Muscle layer of colon (tissue), 2 donors: ENCODE results near the gene RANBP1.

ENCODE experiments used
- H3K27ac ChIP-seq: one replicate; pipeline ENCODE4 v1.7.0; 2013; ENCODE audit warnings: low read depth, mild to moderate bottlenecking, low read length, moderate library complexity
- H3K27me3 ChIP-seq, 2 donors: one replicate each; pipeline ENCODE4 v1.7.0; 2013; ENCODE audit warnings: low read length in 2 of 2, mild to moderate bottlenecking in 2 of 2; ENCODE audit not compliant: insufficient read depth in 2 of 2, control insufficient read depth in 1 of 2
- H3K36me3 ChIP-seq: one replicate; pipeline ENCODE4 v1.7.0; 2013; ENCODE audit warnings: mild to moderate bottlenecking, low read length; ENCODE audit not compliant: insufficient read depth
- H3K4me1 ChIP-seq: one replicate; pipeline ENCODE4 v1.7.0; 2013; ENCODE audit warnings: mild to moderate bottlenecking, low read length; ENCODE audit not compliant: insufficient read depth
- H3K4me3 ChIP-seq, 2 donors: one replicate each; pipeline ENCODE4 v1.7.0; 2013; ENCODE audit warnings: low read length in 2 of 2, low read depth in 1 of 2, mild to moderate bottlenecking in 1 of 2, moderate library complexity in 1 of 2
- H3K9ac ChIP-seq: one replicate; pipeline ENCODE4 v1.7.0; 2013; ENCODE audit warnings: low read length
- H3K9me3 ChIP-seq: one replicate; pipeline ENCODE4 v1.7.0; 2013; ENCODE audit warnings: mild to moderate bottlenecking, low read length
- donor health status: abdominal sarcoma.
- donor health status: Adenocarcinoma of cecum.

RANBP1 gene

DNA sequence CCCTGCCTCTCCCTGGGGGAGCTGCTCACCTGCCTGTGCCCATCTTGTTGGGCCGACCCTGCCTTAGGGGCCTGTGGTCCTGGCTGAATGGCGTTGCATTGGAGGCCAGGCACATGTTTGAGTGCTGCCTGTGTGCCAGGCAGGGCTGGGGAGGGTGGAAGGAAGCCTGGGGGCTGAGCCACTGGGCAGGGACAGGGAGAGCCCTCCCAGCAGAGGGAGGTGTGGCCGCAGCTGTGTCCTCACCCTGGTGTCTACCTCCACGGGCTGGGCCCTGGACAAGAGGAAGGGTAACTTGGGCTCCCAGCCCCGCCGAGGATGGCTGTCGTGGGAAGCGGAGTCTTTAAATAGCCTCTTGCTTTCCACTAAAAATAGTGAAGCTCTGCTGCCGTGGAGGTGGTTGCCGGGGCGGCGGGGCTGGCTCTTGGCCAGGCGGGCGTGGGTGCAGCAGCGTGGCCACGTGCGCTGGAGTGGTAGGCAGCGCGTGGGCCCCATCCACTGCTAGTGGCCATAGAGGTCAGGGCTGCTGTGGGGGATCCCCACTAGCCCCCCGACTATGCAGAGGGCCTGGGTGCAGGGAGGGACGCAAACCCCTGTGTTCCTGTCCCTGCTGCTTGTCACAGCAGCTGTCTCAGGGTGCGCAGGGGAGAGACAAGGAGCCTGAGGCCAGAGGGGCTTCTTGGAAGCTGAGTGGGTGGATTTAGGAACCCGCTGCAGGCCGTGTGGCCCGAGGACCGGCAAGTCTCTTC, 21.9 kb downstream of the RANBP1 start:
- Histone ChIP-seq H3K27me3 (no peaks in the 10 kb centered on the region), H3K4me3 (no peak overlapping the region), H3K4me1 (peaks cover 55% of the 10 kb centered on the region), H3K27ac (no peak overlapping the region), H3K9me3 (no peaks in the 10 kb centered on the region), H3K9ac (no peak overlapping the region), H3K36me3 (no peaks in the 10 kb centered on the region)

GRCh38 chr22:20138417-20138738, 22.5 kb downstream of the RANBP1 start:
- no peak overlapping the region for H3K9ac ChIP-seq
- no peaks in the 10 kb centered on the region for H3K36me3 ChIP-seq
- H3K27ac ChIP-seq: no peak overlapping the region
- no peaks in the 10 kb centered on the region for H3K27me3 ChIP-seq
- H3K4me1 ChIP-seq: peaks cover 50% of the 10 kb centered on the region
- H3K9me3 ChIP-seq: no peaks in the 10 kb centered on the region
- no peak overlapping the region for H3K4me3 ChIP-seq

- Histone ChIP-seq H3K9me3 (no peaks in the 10 kb centered on the region), H3K27ac (no peak overlapping the region), H3K4me3 (no peak overlapping the region), H3K36me3 (no peaks in the 10 kb centered on the region), H3K9ac (no peak overlapping the region), H3K27me3 (no peaks in the 10 kb centered on the region), H3K4me1 (peaks cover 45% of the 10 kb centered on the region)
Observed at GRCh38 chr22:20138868-20139267, 23.0 kb downstream of the RANBP1 start.

DNA sequence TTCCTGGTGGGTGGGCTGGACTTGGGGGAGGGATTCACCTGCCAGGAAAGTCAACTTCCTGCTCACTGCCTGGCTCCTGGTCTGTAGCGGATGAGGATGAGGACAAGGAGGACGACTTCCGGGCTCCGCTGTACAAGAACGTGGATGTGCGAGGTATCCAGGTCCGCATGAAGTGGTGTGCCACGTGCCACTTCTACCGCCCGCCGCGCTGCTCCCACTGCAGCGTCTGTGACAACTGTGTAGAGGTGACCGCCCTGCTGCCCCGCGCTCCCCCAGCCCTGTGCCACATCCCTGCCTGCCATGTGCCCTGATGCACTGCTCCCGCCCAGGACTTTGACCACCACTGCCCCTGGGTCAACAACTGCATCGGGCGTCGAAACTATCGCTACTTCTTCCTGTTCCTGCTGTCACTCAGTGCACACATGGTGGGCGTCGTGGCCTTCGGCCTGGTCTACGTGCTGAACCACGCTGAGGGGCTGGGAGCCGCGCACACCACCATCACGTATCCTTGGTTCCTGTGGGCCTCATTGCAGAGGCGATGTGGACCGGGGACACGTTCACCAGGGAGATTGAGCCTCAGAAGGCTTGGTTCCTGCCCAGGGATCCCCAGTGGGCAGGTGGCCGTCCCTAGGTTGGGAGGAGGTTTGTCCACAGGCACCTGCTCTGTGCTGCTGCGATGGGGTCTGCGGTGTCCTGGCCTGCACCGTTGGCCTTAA, 23.6 kb downstream of the RANBP1 start:
- H3K36me3 ChIP-seq: no peaks in the 10 kb centered on the region
- peaks cover 38% of the 10 kb centered on the region for H3K4me1 ChIP-seq
- H3K9ac ChIP-seq: no peak overlapping the region
- H3K27me3 ChIP-seq: no peaks in the 10 kb centered on the region
- H3K9me3 ChIP-seq: no peaks in the 10 kb centered on the region
- no peak overlapping the region for H3K4me3 ChIP-seq
- H3K27ac ChIP-seq: no peak overlapping the region

GRCh38 chr22:20140107-20140445, 24.2 kb downstream of the RANBP1 start:
- H3K27me3 ChIP-seq: no peaks in the 10 kb centered on the region
- no peak overlapping the region for H3K9ac ChIP-seq
- H3K4me1 ChIP-seq: peaks cover 34% of the 10 kb centered on the region
- no peak overlapping the region for H3K27ac ChIP-seq
- no peak overlapping the region for H3K4me3 ChIP-seq
- no peaks in the 10 kb centered on the region for H3K9me3 ChIP-seq
- H3K36me3 ChIP-seq: no peaks in the 10 kb centered on the region

- no peaks in the 10 kb centered on the region for H3K36me3 ChIP-seq
- H3K9ac ChIP-seq: no peak overlapping the region
- no peaks in the 10 kb centered on the region for H3K9me3 ChIP-seq
- H3K4me3 ChIP-seq: no peak overlapping the region
- H3K27me3 ChIP-seq: no peaks in the 10 kb centered on the region
- H3K4me1 ChIP-seq: peaks cover 30% of the 10 kb centered on the region
- no peak overlapping the region for H3K27ac ChIP-seq
Observed at GRCh38 chr22:20140521-20140964, 24.6 kb downstream of the RANBP1 start.

DNA sequence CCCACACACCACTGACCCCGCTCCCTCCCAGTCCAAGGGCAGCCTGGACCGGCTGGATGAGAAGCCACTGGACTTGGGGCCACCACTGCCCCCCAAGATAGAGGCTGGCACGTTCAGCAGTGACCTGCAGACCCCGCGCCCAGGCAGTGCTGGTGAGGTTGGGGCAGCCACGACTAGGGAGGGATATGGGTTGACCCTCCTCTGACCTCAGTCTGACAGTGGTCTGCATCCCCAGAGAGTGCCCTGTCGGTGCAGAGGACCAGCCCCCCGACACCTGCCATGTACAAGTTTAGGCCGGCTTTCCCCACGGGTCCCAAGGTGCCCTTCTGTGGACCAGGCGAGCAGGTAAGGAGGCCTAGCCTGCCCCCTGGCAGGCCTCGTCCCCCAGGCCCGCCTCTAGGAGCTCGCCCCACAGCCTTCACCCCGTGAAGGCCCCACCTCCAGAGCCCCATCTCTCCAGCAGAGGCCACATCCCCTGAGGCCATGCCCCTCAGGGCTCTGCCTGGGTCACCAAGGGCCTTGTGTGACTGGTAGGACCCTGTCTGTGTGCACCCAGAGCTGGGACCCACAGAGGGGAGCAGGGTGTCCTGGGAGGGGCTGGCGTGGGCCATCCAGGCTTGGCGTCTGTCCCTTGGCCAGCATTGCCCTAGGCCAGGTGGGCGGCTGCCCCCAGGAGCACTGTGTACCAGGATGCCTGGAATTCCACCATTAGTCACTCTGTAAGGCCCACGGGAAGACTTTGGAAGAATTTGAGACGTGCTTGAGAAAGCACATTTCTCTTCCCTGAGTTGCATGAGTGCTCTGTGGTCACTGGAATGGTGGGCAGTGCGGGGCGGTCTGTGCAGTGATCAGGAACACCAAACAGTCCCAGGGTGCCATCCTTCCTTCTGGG, 25.5 kb downstream of the RANBP1 start:
- H3K36me3 ChIP-seq: no peaks in the 10 kb centered on the region
- H3K9me3 ChIP-seq: no peaks in the 10 kb centered on the region
- H3K27ac ChIP-seq: no peak overlapping the region
- no peak overlapping the region for H3K9ac ChIP-seq
- H3K4me1 ChIP-seq: peaks cover 22% of the 10 kb centered on the region
- no peak overlapping the region for H3K4me3 ChIP-seq
- H3K27me3 ChIP-seq: no peaks in the 10 kb centered on the region

- Histone ChIP-seq H3K4me1 (peaks cover 6% of the 10 kb centered on the region), H3K9ac (no peak overlapping the region), H3K36me3 (no peaks in the 10 kb centered on the region), H3K27ac (no peak overlapping the region), H3K4me3 (no peak overlapping the region), H3K27me3 (no peaks in the 10 kb centered on the region), H3K9me3 (no peaks in the 10 kb centered on the region)
Observed at GRCh38 chr22:20142711-20143621, 27.1 kb downstream of the RANBP1 start.

DNA sequence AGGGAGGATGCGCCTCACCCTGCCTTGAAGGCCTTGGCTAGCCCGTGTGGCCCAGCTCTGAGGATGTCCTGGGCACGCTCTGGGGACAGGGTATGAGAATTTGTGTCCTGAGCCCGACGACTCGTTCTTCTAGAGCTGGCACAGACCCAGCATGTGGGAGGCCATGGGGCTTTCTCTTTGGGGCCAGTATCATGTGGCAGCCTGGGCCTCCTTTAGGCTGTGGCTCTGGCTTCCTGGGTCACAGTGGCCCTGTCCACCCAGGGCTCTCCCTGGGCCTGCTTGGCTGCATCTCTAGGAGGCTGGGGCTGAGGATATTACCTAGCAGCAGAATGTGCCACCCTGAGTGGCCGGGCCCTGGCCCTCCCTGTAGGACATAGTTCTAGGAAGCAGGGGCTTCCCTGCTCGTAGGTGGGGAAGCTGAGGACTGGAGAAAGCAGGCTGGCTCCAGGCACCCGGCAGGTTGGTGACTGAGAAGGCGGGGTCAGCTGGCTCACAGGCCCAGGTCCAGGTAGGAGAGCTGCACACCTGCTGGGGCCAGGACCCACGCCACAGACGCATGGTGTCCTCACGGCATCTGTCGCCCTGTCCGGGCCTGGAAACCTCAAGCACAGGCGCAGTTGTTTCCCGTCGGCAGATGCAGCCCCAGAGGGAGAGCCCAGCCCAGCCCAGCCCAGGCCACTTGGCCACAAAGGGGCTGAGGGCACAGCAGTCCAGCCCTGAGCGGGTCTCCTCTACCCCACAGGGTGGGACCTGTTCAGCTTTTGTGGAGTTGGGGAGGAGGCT, 28.2 kb downstream of the RANBP1 start:
- no peak overlapping the region for H3K27ac ChIP-seq
- no peaks in the 10 kb centered on the region for H3K4me1 ChIP-seq
- no peaks in the 10 kb centered on the region for H3K9me3 ChIP-seq
- no peak overlapping the region for H3K9ac ChIP-seq
- H3K27me3 ChIP-seq: no peaks in the 10 kb centered on the region
- H3K36me3 ChIP-seq: no peaks in the 10 kb centered on the region
- no peak overlapping the region for H3K4me3 ChIP-seq

DNA sequence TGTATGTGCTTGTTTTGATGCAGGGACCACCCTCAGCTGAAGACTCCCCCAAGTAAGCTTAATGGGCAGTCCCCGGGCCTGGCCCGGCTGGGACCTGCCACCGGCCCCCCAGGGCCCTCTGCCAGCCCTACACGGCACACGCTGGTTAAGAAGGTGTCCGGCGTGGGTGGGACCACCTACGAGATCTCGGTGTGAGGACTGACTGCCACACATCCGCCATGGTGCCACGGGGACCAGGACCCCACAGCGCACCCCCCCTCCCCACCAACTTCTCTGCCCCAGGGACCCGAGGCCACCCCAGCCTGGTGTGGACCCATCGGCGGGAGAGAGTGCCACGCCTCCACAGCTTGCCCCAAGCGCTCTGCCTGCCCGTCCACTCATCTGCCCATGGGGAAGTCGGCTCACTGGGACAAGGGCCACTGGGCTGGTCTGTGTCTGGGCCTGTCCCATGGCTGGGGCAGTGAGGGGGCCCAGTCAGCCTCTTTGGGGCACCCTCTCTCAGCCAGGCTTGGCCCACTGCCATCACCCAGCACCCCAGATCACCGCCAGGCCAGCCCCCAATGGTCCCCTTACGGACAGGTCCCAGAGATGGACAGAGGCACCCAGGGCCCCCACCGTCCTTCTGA, 29.4 kb downstream of the RANBP1 start:
- Histone ChIP-seq H3K27me3 (no peaks in the 10 kb centered on the region), H3K9ac (no peak overlapping the region), H3K4me3 (no peak overlapping the region), H3K36me3 (no peaks in the 10 kb centered on the region), H3K4me1 (no peaks in the 10 kb centered on the region), H3K27ac (no peak overlapping the region), H3K9me3 (no peaks in the 10 kb centered on the region)
